K562 (cell line): ENCODE measurements around the gene LYPD6B. TPM values are rescaled to one million over a fixed set of nuclear protein-coding genes. Genes with fewer than 3 reads are reported as not detected.

Experiments
- ATAC-seq: fragments of 200-7000 bp; cut with Tn5 transposase; 3 replicates; pipeline ENCODE4 v1.9.1; 2020; ENCODE audit warnings: moderate library complexity
- BruUV-seq: library from RNA; stranded (reverse); fragments of 400-500 nt; replicated peaks from 2 replicates; lab custom pipeline; 2021; lab: Mats Ljungman, UMichigan
- CTCF ChIA-PET: fragments of 300-600 bp; formaldehyde crosslinking; extraction: SDS; loops from one replicate; lab custom pipeline; 2021; ENCODE audit warnings: low intra/inter-chr PET ratio; lab: Yijun Ruan, JAX
- POLR2A ChIA-PET: fragments of 300-600, 350-650 bp; sonication (Branson Sonifier 250); formaldehyde crosslinking; extraction: SDS; loops from one replicate; lab custom pipeline; 2021; ENCODE audit warnings: antibody characterized with exemption, inconsistent platforms; lab: Yijun Ruan, JAX
- DNase-seq, 4 experiments: peaks; one replicate each; pipeline versions ENCODE4 v3.0.0 to v3.0.0-alpha.2; 2011 to 2018; ENCODE audit warnings: low spot score in 3 of 4, mixed read lengths in 3 of 4; ENCODE audit errors: extremely low read depth in 1 of 4
- FAIRE-seq: peaks from 2 replicates; lab custom pipeline; 2011; peaks lifted over from hg19 to GRCh38; lab: Jason Lieb, UNC
- H2AFZ ChIP-seq: 2 replicates; pipeline ENCODE4 v1.6.0; 2011; ENCODE audit warnings: low read depth, low read length, control low read depth, inconsistent platforms
- H3K27ac ChIP-seq: fragments of 200-600 bp; 3 replicates; pipeline ENCODE4 v1.8.0; 2011; ENCODE audit warnings: low read depth, mild to moderate bottlenecking, control low read depth, inconsistent platforms, low read length, moderate library complexity, mixed read lengths; ENCODE audit errors: extremely low read depth
- H3K27me3 ChIP-seq, 2 experiments: fragments of 300-600 bp in 1 of 2; 2 replicates in 1 of 2; 3 replicates in 1 of 2; pipeline versions ENCODE4 v1.6.0 to v1.8.0; 2011; ENCODE audit warnings: inconsistent platforms in 2 of 2, low read length in 2 of 2, mild to moderate bottlenecking in 1 of 2, mixed read lengths in 1 of 2, moderate library complexity in 1 of 2; ENCODE audit not compliant: control insufficient read depth in 2 of 2, insufficient read depth in 2 of 2
- H3K36me3 ChIP-seq: fragments of 300-600 bp; 3 replicates; pipeline ENCODE4 v1.8.0; 2011; ENCODE audit warnings: mild to moderate bottlenecking, low read length, inconsistent platforms; ENCODE audit not compliant: control insufficient read depth, insufficient read depth
- H3K4me1 ChIP-seq, 2 experiments: fragments of 200-600 bp in 1 of 2; replicated peaks in 1 of 2; 2 replicates in 1 of 2; 3 replicates in 1 of 2; pipeline versions ENCODE4 v1.5.1 to v1.8.0; 2011; ENCODE audit warnings: inconsistent platforms in 2 of 2, low read length in 2 of 2, mild to moderate bottlenecking in 1 of 2, mixed read lengths in 1 of 2, moderate library complexity in 1 of 2; ENCODE audit not compliant: control insufficient read depth in 2 of 2, insufficient read depth in 2 of 2
- H3K4me2 ChIP-seq: 2 replicates; pipeline ENCODE4 v1.6.1; 2011; ENCODE audit warnings: low read length, control low read depth, inconsistent platforms, mixed read lengths; ENCODE audit not compliant: insufficient read depth
- H3K4me3 ChIP-seq: fragments of 200-600 bp; sonication (generic), shearing (Covaris generic); 2 replicates; pipeline ENCODE4 v1.5.1; 2016; ENCODE audit warnings: control low read depth, inconsistent platforms
- H3K79me2 ChIP-seq: fragments of 200-600 bp; 3 replicates; pipeline ENCODE4 v1.8.0; 2011; ENCODE audit warnings: low read length, inconsistent platforms; ENCODE audit not compliant: control insufficient read depth, insufficient read depth
- H3K9ac ChIP-seq, 2 experiments: 2 replicates each; pipeline versions ENCODE4 v1.6.0 to v1.6.1; 2011; ENCODE audit warnings: low read depth in 2 of 2, low read length in 2 of 2, control low read depth in 1 of 2, inconsistent platforms in 1 of 2, mild to moderate bottlenecking in 1 of 2, mixed read lengths in 1 of 2; ENCODE audit not compliant: insufficient read depth in 1 of 2
- H3K9me1 ChIP-seq: one replicate; pipeline ENCODE4 v1.6.0; 2011; ENCODE audit warnings: inconsistent platforms, mild to moderate bottlenecking, low read length, moderate library complexity; ENCODE audit not compliant: control insufficient read depth, insufficient read depth
- H3K9me3 ChIP-seq: replicated peaks from 2 replicates; pipeline ENCODE4 v1.5.1; 2011; ENCODE audit warnings: low read depth, low read length, inconsistent platforms; ENCODE audit not compliant: control insufficient read depth, insufficient read depth
- H4K20me1 ChIP-seq: replicated peaks from 2 replicates; pipeline ENCODE4 v1.6.1; 2011; ENCODE audit warnings: low read length, inconsistent platforms, mixed read lengths; ENCODE audit not compliant: control insufficient read depth, insufficient read depth
- ADNP ChIP-seq: fragments of 200-800 bp; sonication (Bioruptor generic); IDR thresholded peaks from 2 replicates; pipeline ENCODE4 v1.6.1; 2016; ENCODE audit warnings: missing genetic modification characterization, missing compliant biosample characterization
- BDP1 ChIP-seq: IDR thresholded peaks from 3 replicates; pipeline ENCODE4 v1.6.1; 2011; ENCODE audit not compliant: insufficient read length, insufficient read depth
- C11orf30 ChIP-seq: fragments of 450-650 bp; IDR thresholded peaks from 2 replicates; pipeline ENCODE4 v1.6.1; 2016; ENCODE audit warnings: low read depth, mild to moderate bottlenecking
- CBX5 ChIP-seq: IDR thresholded peaks from 2 replicates; pipeline ENCODE4 v1.6.1; 2014; ENCODE audit warnings: low read depth, borderline replicate concordance
- CXXC5 ChIP-seq: fragments of 250-450 bp; sonication (Bioruptor Pico); IDR thresholded peaks from 2 replicates; pipeline ENCODE4 v1.8.0; 2022; ENCODE audit warnings: inconsistent platforms, mild to moderate bottlenecking, moderate library complexity
- GTF2B ChIP-seq: IDR thresholded peaks from 2 replicates; pipeline ENCODE4 v1.6.1; 2011; ENCODE audit not compliant: insufficient read length; ENCODE audit errors: extremely low read depth
- HDAC6 ChIP-seq: IDR thresholded peaks from 2 replicates; pipeline ENCODE4 v1.6.1; 2012; ENCODE audit warnings: low read depth, mild to moderate bottlenecking, control low read depth, inconsistent platforms, low read length, moderate library complexity
- HOMEZ ChIP-seq: fragments of 250-450 bp; sonication (Bioruptor Pico); IDR thresholded peaks from 2 replicates; pipeline ENCODE4 v1.4.0; 2020; ENCODE audit warnings: mild to moderate bottlenecking, moderate library complexity
- KLF10 ChIP-seq: fragments of 250-450 bp; sonication (Bioruptor Pico); IDR thresholded peaks from 2 replicates; pipeline ENCODE4 v1.6.1; 2021; ENCODE audit warnings: matching md5 sums
- SPI1 ChIP-seq: IDR thresholded peaks from 2 replicates; pipeline ENCODE4 v1.6.1; 2011; ENCODE audit warnings: low read depth, low read length, control low read depth, borderline replicate concordance
- SRSF3 ChIP-seq: fragments of 200-400 bp; formaldehyde crosslinking; IDR thresholded peaks from 2 replicates; pipeline ENCODE4 v1.6.1; 2016; ENCODE audit warnings: mild to moderate bottlenecking, low read length, moderate library complexity; ENCODE audit not compliant: insufficient read depth
- ZEB2 ChIP-seq: fragments of 450-650 bp; IDR thresholded peaks from 2 replicates; pipeline ENCODE4 v1.6.1; 2016
- WGBS: fragments of 100-300 bp; shearing (Covaris generic); methylation state at CpG from one replicate; pipeline ENCODE4 v1.1.6; 2016; ENCODE audit warnings: low coverage, mixed read lengths; ENCODE audit not compliant: insufficient coverage; ENCODE audit errors: missing lambda C conversion rate; 5-methylcytosine and 5-hydroxymethylcytosine counted together
- in situ Hi-C: fragments of 300-500 bp; cut with MboI; formaldehyde crosslinking; loops from 4 replicates; pipeline ENCODE4 v1.15.0; 2018; ENCODE audit warnings: inconsistent platforms, mixed read lengths
- intact Hi-C: fragments of 100-400 bp; cut with micrococcal nuclease; formaldehyde crosslinking; loops from 2 replicates; pipeline ENCODE4 v1.14.2; 2022
- polyA plus RNA-seq, 8 experiments: library from polyadenylated mRNA; depleted of rRNA in 4 of 8; stranded (reverse) in 5 of 8; unstranded in 3 of 8; fragments of >200 nt; fragmentation: Nextera tagmentation in 2 of 8; fragmentation: Illumina TruSeq in 1 of 8; extraction: Ambion mirVana in 2 of 8; extraction: Trizol in 1 of 8; gene quantifications; 2 replicates each; pipeline versions ENCODE4 v1.2.1 to v1.2.3, GENCODE V29; 2011 to 2014; ENCODE audit warnings: inconsistent platforms in 1 of 8, missing spikeins in 1 of 8
- total RNA-seq, 7 experiments: library from RNA; depleted of rRNA in 6 of 7; stranded (reverse); fragments of >200 nt in 6 of 7; fragmentation: Illumina TruSeq in 2 of 7; extraction: Trizol in 2 of 7; gene quantifications; 2 replicates each; pipeline versions ENCODE4 v1.2.1 to v1.2.3, GENCODE V29; 2011 to 2021; ENCODE audit warnings: low replicate concordance in 1 of 7

LYPD6B gene
- total and polyA plus RNA-seq, 9 of the 15 experiments (the other 6 are each of a cell fraction or from before 2014, with no cell fraction given) = not detected

GRCh38 chr2:149103081-149103620 lies 64.7 kb downstream of the LYPD6B start:
- TF ChIP-seq SPI1 (no peak), GTF2B (no peak), ADNP (no peak), SRSF3 (no peak), CBX5 (no peak), ZEB2 (no peak), BDP1 (no peak), C11orf30 (no peak), HDAC6 (no peak), HOMEZ (CRISPR knock-in tag) (no peak), CXXC5 (no peak), KLF10 (CRISPR knock-in tag) (no peak)
- ATAC-seq = no peak
- POLR2A ChIA-PET = no interaction called here
- 1% methylated on average over 3 of the region's 3 CpGs for WGBS
- no peak for DNase-seq
- CTCF ChIA-PET = no interaction called here
- Histone ChIP-seq H3K4me1 (no peaks in the 10 kb centered on the region), H4K20me1 (no peaks in the 10 kb centered on the region), H2AFZ (no peak overlapping the region), H3K9me3 (no peaks in the 10 kb centered on the region), H3K9me1 (no peaks in the 10 kb centered on the region), H3K79me2 (no peaks in the 10 kb centered on the region), H3K4me3 (no peak overlapping the region), H3K27me3 (no peaks in the 10 kb centered on the region; a peak in 1 of 5 replicates), H3K36me3 (no peaks in the 10 kb centered on the region), H3K9ac (no peak overlapping the region), H3K27ac (no peak overlapping the region), H3K4me2 (no peak overlapping the region)
- in situ Hi-C loops = no loop called here
- intact Hi-C loops = no loop called here
- no peak for FAIRE-seq
- BruUV-seq = no TSS peak
